GM12878 (cell line): ENCODE results near the gene PTPRS. TPM values are rescaled to one million over a fixed set of nuclear protein-coding genes. Genes with fewer than 3 reads are reported as not detected.

Source experiments
- ATAC-seq: fragments of 200-7000 bp; cut with Tn5 transposase; 3 replicates; pipeline ENCODE4 v1.9.1; 2020; ENCODE audit warnings: mild to moderate bottlenecking, moderate library complexity
- BruUV-seq: library from RNA; stranded (reverse); fragments of 400-500 nt; replicated peaks from 2 replicates; lab custom pipeline; 2021; lab: Mats Ljungman, UMichigan
- CTCF ChIA-PET: fragments of 300-600 bp; sonication (Branson Sonifier 250); formaldehyde crosslinking; extraction: SDS; loops from one replicate; lab custom pipeline; 2021; ENCODE audit warnings: inconsistent platforms; lab: Yijun Ruan, JAX
- POLR2A ChIA-PET: fragments of 350-600 bp; formaldehyde crosslinking; extraction: SDS; loops from one replicate; lab custom pipeline; 2021; ENCODE audit warnings: inconsistent platforms; lab: Charles Lee
- RAD21 ChIA-PET: fragments of 300-600 bp; sonication (Branson Sonifier 250); formaldehyde crosslinking; loops from one replicate; lab custom pipeline; 2023; ENCODE audit warnings: antibody characterized with exemption; ENCODE audit not compliant: unreplicated experiment; lab: Charles Lee
- SMC1A ChIA-PET: fragments of 300-600 bp; sonication (Branson Sonifier 250); formaldehyde crosslinking; loops from one replicate; lab custom pipeline; 2023; ENCODE audit not compliant: unreplicated experiment, uncharacterized antibody; lab: Charles Lee
- DNase-seq: peaks from one replicate; pipeline ENCODE4 v3.0.0-alpha.2; 2011; ENCODE audit warnings: low read depth, low spot score
- FAIRE-seq: peaks from 3 replicates; lab custom pipeline; 2011; peaks lifted over from hg19 to GRCh38; lab: Jason Lieb, UNC
- H2AFZ ChIP-seq: 2 replicates; pipeline ENCODE4 v1.6.0; 2011; ENCODE audit warnings: low read depth, low read length, control low read depth; ENCODE audit not compliant: control insufficient read depth
- H3K27ac ChIP-seq: 2 replicates; pipeline ENCODE4 v1.5.1; 2011; ENCODE audit warnings: control low read depth; ENCODE audit not compliant: control insufficient read depth, insufficient read depth
- H3K27me3 ChIP-seq, 2 experiments: replicated peaks in 1 of 2; 2 replicates each; pipeline versions ENCODE4 v1.6.0 to v1.6.1; 2011; ENCODE audit warnings: low read length in 1 of 2; ENCODE audit not compliant: control insufficient read depth in 2 of 2, insufficient read depth in 2 of 2
- H3K36me3 ChIP-seq, 2 experiments: 2 replicates each; pipeline ENCODE4 v1.5.1; 2011; ENCODE audit warnings: low read length in 1 of 2; ENCODE audit not compliant: control insufficient read depth in 2 of 2, insufficient read depth in 2 of 2
- H3K4me1 ChIP-seq: 2 replicates; pipeline ENCODE4 v1.6.1; 2011; ENCODE audit warnings: mild to moderate bottlenecking, low read length, moderate library complexity, mixed read lengths; ENCODE audit not compliant: control insufficient read depth, insufficient read depth
- H3K4me2 ChIP-seq: 2 replicates; pipeline ENCODE4 v1.6.0; 2011; ENCODE audit warnings: control low read depth; ENCODE audit not compliant: control insufficient read depth, insufficient read depth
- H3K4me3 ChIP-seq: fragments of 200-600 bp; sonication (generic); 2 replicates; pipeline ENCODE4 v1.5.1; 2016
- H3K79me2 ChIP-seq: 2 replicates; pipeline ENCODE4 v1.6.0; 2011; ENCODE audit warnings: low read length; ENCODE audit not compliant: control insufficient read depth, insufficient read depth
- H3K9ac ChIP-seq: 2 replicates; pipeline ENCODE4 v1.8.0; 2011; ENCODE audit warnings: low read length, control low read depth, mixed read lengths; ENCODE audit not compliant: control insufficient read depth, insufficient read depth
- H3K9me3 ChIP-seq: replicated peaks from 3 replicates; pipeline ENCODE4 v1.5.1; 2011; ENCODE audit warnings: mild to moderate bottlenecking, low read length; ENCODE audit not compliant: control insufficient read depth, insufficient read depth
- H4K20me1 ChIP-seq: 2 replicates; pipeline ENCODE4 v1.6.0; 2011; ENCODE audit not compliant: control insufficient read depth, insufficient read depth
- BHLHE40 ChIP-seq, 2 experiments: fragments of 450-650 bp in 1 of 2; IDR thresholded peaks; 2 replicates each; pipeline ENCODE4 v1.6.1; 2011 to 2017; ENCODE audit warnings: low read depth in 2 of 2, borderline replicate concordance in 1 of 2, improper control_type of control experiment in 1 of 2, low read length in 1 of 2, mild to moderate bottlenecking in 1 of 2
- DPF2 ChIP-seq: fragments of 450-650 bp; IDR thresholded peaks from 2 replicates; pipeline ENCODE4 v1.6.1; 2017; ENCODE audit warnings: mild to moderate bottlenecking
- JUNB ChIP-seq: IDR thresholded peaks from 2 replicates; pipeline ENCODE4 v1.6.1; 2016; ENCODE audit warnings: antibody characterized with exemption, mild to moderate bottlenecking
- PKNOX1 ChIP-seq: fragments of 450-650 bp; IDR thresholded peaks from 2 replicates; pipeline ENCODE4 v1.6.1; 2016; ENCODE audit warnings: mild to moderate bottlenecking
- SMARCA5 ChIP-seq: fragments of 450-650 bp; IDR thresholded peaks from 2 replicates; pipeline ENCODE4 v1.6.1; 2017; ENCODE audit warnings: mild to moderate bottlenecking
- YY1 ChIP-seq: IDR thresholded peaks from 2 replicates; pipeline ENCODE4 v1.6.1; 2011; ENCODE audit warnings: low read depth, mild to moderate bottlenecking, low read length
- WGBS: methylation state at CpG from one replicate; pipeline ENCODE4 v1.1.6; 2016; ENCODE audit warnings: low lambda C conversion rate; ENCODE audit not compliant: insufficient replicate concordance, insufficient coverage; ENCODE audit errors: missing lambda C conversion rate; 5-methylcytosine and 5-hydroxymethylcytosine counted together
- in situ Hi-C: fragments of 300-500 bp; cut with MboI; formaldehyde crosslinking; loops from 9 replicates; pipeline ENCODE4 v1.14.3; 2018; ENCODE audit warnings: mixed read lengths
- intact Hi-C: fragments of 100-400 bp; cut with micrococcal nuclease; formaldehyde crosslinking; loops from one replicate; pipeline ENCODE4 v1.14.2; 2022; ENCODE audit not compliant: unreplicated experiment
- polyA plus RNA-seq, 11 experiments: library from polyadenylated mRNA; depleted of rRNA in 4 of 11; unstranded in 6 of 11; stranded (reverse) in 5 of 11; fragments of >200 nt; fragmentation: Nextera tagmentation in 4 of 11; fragmentation: Illumina TruSeq in 1 of 11; extraction: Ambion mirVana in 4 of 11; extraction: Trizol in 1 of 11; gene quantifications; 1 replicate in 1 of 11; 2 replicates in 10 of 11; pipeline versions ENCODE4 v1.2.1 to v1.2.3, GENCODE V29; 2011 to 2016; ENCODE audit warnings: inconsistent platforms in 2 of 11, missing spikeins in 2 of 11, low read depth in 1 of 11
- total RNA-seq, 4 experiments: library from RNA; depleted of rRNA in 3 of 4; stranded (reverse); fragments of >200 nt in 3 of 4; fragmentation: Illumina TruSeq in 1 of 4; extraction: Trizol in 1 of 4; gene quantifications; 2 replicates each; pipeline versions ENCODE4 v1.2.1 to v1.2.3, GENCODE V29; 2013 to 2021

Gene PTPRS
- total and polyA plus RNA-seq, 10 of the 15 experiments (the other 5 are each of a cell fraction or from before 2014, with no cell fraction given): 0.09 to 32.1 (median 0.71) TPM

- no peak overlapping the region for H3K4me2 ChIP-seq
- POLR2A ChIA-PET: interaction anchor here (0.6 to 0.9 kb wide), 2 partner anchors 14 to 459 kb away, joined by 3 read pairs; partner anchors contain the start of genes PLIN3 and PTPRS
- CTCF ChIA-PET: no interaction called here
- SMC1A ChIA-PET: no interaction called here
- WGBS: 71% methylated on average over 9 of the region's 9 CpGs
- H3K9ac ChIP-seq: no peak overlapping the region
- RAD21 ChIA-PET: no interaction called here
- DNase-seq (no peak), FAIRE-seq (no peak), ATAC-seq (no peak)
- H3K4me1 ChIP-seq: peaks cover 33% of the 10 kb centered on the region
- no peak overlapping the region for H3K4me3 ChIP-seq
- H3K27me3 ChIP-seq: no peaks in the 10 kb centered on the region
- no peak overlapping the region for H3K27ac ChIP-seq
- TF ChIP-seq YY1 (no peak), DPF2 (no peak)
- no peaks in the 10 kb centered on the region for H3K79me2 ChIP-seq
- no peaks in the 10 kb centered on the region for H3K36me3 ChIP-seq
- in situ Hi-C loops (no loop called here), intact Hi-C loops (no loop called here)
- H2AFZ ChIP-seq: no peak overlapping the region
- no peaks in the 10 kb centered on the region for H4K20me1 ChIP-seq
- no TSS peak for BruUV-seq
- H3K9me3 ChIP-seq: peaks cover 5% of the 10 kb centered on the region
These were observed 14.1 kb downstream of the PTPRS start for GRCh38 chr19:5326545-5326944.

- ChIA-PET POLR2A (no interaction called here), SMC1A (no interaction called here), RAD21 (no interaction called here), CTCF (no interaction called here)
- FAIRE-seq: no peak
- BruUV-seq: no TSS peak
- no peak overlapping the region for H3K4me3 ChIP-seq
- in situ Hi-C loops (no loop called here), intact Hi-C loops (no loop called here)
- H3K27ac ChIP-seq: no peak overlapping the region
- 0 out of 2 replicates have a peak, but pooled peaks have one; percentile 26 for TF ChIP-seq YY1
- TF ChIP-seq PKNOX1: peak; percentile 75
- TF ChIP-seq JUNB: no peak
- TF ChIP-seq BHLHE40 (IDR thresholded peaks at IDR 0.05; ENCODE audit: borderline replicate concordance in 1 of 2, low read depth in 2 of 2, low read length in 1 of 2): no peak
- peak; percentile 43 for TF ChIP-seq SMARCA5
- H3K79me2 ChIP-seq: no peaks in the 10 kb centered on the region
- H3K4me1 ChIP-seq: peaks cover 27% of the 10 kb centered on the region
- no peaks in the 10 kb centered on the region for H4K20me1 ChIP-seq
- no peaks in the 10 kb centered on the region for H3K36me3 ChIP-seq
- H3K9me3 ChIP-seq: peaks cover 5% of the 10 kb centered on the region
- no peak for DNase-seq
- H3K27me3 ChIP-seq: no peaks in the 10 kb centered on the region
- no peak overlapping the region for H3K9ac ChIP-seq
- no peak for ATAC-seq
- H2AFZ ChIP-seq: no peak overlapping the region
- H3K4me2 ChIP-seq: no peak overlapping the region
- 84% methylated on average over 3 of the region's 3 CpGs for WGBS
These were observed 15.7 kb downstream of the PTPRS start for GRCh38 chr19:5324947-5325346.
